ENCODE data around the gene FOXP1. TPM values are rescaled to one million over a fixed set of nuclear protein-coding genes. Genes with fewer than 3 reads are reported as not detected.

Gene FOXP1
- total RNA-seq, 2 experiments from 2014 or later = 116 to 131 TPM

DNA sequence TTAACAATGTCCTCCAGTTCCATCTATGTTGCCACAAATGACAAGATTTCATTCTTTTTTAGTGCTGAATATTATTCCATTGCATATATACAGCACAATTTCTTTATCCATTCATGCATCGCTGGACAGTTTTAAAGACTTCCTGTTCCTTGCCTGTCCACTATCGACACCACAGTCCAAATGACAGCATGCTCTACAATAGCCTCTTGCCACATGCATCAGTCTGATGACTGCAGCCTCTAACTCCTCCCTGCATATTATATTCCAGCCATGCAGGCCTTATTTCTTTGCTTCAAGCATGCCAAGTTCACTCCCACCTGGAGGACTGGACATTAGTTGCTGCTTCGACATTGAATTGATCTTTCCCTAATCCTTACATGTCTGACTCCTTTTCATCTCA is 306.2 kb downstream of the FOXP1 start:
- CTCF ChIA-PET = interaction anchor here (0.6 kb wide), 1 partner anchor 346 kb away, joined by 5 read pairs; no protein-coding TSS in a partner anchor
- DNase-seq = no peak
- POLR2A ChIA-PET = no interaction called here
- Mint-ChIP-seq H3K9me3 (no peaks in the 10 kb centered on the region), H3K4me3 (no peak overlapping the region), H3K4me1 (no peaks in the 10 kb centered on the region), H3K27me3 (no peaks in the 10 kb centered on the region), H3K27ac (no peak overlapping the region), H3K36me3 (ENCODE audit: low read depth) (peaks cover 3% of the 10 kb centered on the region)

DNA sequence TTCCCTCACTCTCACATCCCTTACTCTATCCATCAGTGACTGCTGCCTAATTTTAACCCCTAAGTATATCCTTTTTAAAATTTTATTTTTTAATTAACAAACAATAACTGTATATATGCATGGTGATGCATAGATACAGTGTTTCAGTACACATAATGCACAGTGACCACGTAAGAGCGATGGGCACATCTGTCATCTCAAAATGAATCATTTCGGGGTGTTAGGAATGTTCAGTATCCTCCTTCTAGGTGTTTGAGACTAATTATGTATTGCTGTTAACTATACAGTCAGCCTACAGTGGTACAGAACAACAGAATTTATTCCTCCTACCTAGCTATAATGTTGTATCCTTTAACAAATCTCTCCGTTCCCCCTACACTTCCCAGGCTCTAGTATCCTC is 307.0 kb downstream of the FOXP1 start:
- Mint-ChIP-seq H3K4me1 (no peaks in the 10 kb centered on the region), H3K27ac (no peak overlapping the region)
- POLR2A ChIA-PET = no interaction called here

DNA sequence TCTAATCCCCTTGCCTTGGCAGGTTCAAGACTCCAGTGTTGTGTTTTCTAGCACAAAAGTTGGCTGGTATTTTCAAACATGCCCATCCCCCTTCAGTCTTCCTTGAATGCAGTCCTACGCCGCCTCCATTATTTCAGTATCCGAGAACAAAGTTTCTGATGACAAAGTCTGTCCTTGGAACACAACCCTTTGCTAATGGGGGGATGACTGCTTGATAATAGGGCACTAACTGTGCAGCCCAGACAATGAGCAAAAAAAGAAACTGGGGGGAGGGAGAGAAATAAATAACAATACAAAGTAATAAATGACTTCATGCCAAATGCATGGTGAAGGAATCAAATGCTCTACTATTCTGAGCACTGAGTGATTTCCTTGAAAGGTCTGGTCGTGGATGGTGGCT is 310.1 kb downstream of the FOXP1 start:
- no peaks in the 10 kb centered on the region for H3K9me3 Mint-ChIP-seq
- H3K27me3 Mint-ChIP-seq = no peaks in the 10 kb centered on the region
- H3K36me3 Mint-ChIP-seq (ENCODE audit: low read depth) = peaks cover 6% of the 10 kb centered on the region
- CTCF ChIA-PET = no interaction called here
- peaks cover 17% of the 10 kb centered on the region for H3K4me1 Mint-ChIP-seq
- H3K27ac Mint-ChIP-seq = no peak overlapping the region
- POLR2A ChIA-PET = no interaction called here
- no peak for DNase-seq
- H3K4me3 Mint-ChIP-seq = no peak overlapping the region

More for the DNA sequence above, 307.0 kb downstream of the FOXP1 start:
- no peaks in the 10 kb centered on the region for H3K27me3 Mint-ChIP-seq
- no peak for DNase-seq
- H3K9me3 Mint-ChIP-seq = no peaks in the 10 kb centered on the region
- CTCF ChIA-PET = interaction anchor here (0.9 kb wide), 1 partner anchor 23 kb away, joined by 3 read pairs; no protein-coding TSS in a partner anchor
- H3K36me3 Mint-ChIP-seq (ENCODE audit: low read depth) = peaks cover 6% of the 10 kb centered on the region
- H3K4me3 Mint-ChIP-seq = no peak overlapping the region

DNA sequence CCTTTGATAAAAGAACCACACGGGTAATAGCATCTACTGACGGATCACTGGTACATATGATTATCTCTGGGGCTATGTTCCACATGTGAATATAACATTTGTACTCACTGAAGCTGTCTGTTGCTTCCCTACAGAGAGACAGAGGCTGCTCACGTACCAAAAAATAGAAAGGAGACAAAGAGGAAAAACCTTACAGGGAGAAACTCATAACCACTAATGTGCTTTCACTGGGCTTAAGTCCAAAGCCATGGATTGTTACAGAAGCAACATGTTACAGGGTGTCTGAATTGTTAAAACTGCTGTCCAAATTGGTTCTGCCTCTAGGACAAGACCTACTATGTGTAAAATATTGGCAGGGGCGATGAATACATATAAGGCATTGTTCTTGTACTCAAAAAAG is 311.9 kb downstream of the FOXP1 start:
- H3K27ac Mint-ChIP-seq = no peak overlapping the region
- CTCF ChIA-PET = no interaction called here

DNA sequence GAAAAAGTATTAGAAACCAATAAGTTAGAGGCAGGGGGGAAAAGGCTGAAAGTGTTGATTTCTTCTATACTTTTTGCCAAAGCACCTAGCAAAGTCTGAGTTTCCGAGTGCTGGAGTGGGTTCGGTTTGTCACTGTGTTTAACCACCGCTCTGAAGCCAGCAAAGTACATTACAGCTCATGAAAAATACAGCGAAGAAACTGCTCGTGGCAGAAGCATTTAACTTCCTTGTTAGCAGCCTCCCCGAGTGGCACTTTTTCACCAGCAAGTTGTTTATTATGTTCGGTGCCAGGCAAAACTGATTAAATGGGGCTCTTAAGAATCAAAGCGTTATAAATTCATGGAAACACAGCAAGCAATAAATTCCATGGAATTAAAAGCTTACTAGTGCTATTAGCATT is 313.6 kb downstream of the FOXP1 start:
- Mint-ChIP-seq H3K4me3 (no peak overlapping the region), H3K27ac (no peak overlapping the region), H3K4me1 (peaks cover 32% of the 10 kb centered on the region), H3K27me3 (no peaks in the 10 kb centered on the region), H3K36me3 (ENCODE audit: low read depth) (peaks cover 7% of the 10 kb centered on the region), H3K9me3 (no peaks in the 10 kb centered on the region)
- DNase-seq = no peak
- CTCF ChIA-PET = interaction anchor here (1.5 kb wide), 1 partner anchor 10 kb away, joined by 3 read pairs; no protein-coding TSS in a partner anchor
- POLR2A ChIA-PET = interaction anchor here (1.2 kb wide), 1 partner anchor 197 kb away, joined by 6 read pairs; no protein-coding TSS in a partner anchor

More for the DNA sequence above, 311.9 kb downstream of the FOXP1 start:
- POLR2A ChIA-PET = no interaction called here
- H3K4me1 Mint-ChIP-seq = peaks cover 22% of the 10 kb centered on the region
- H3K27me3 Mint-ChIP-seq = no peaks in the 10 kb centered on the region
- H3K9me3 Mint-ChIP-seq = no peaks in the 10 kb centered on the region
- H3K4me3 Mint-ChIP-seq = no peak overlapping the region
- no peak for DNase-seq
- H3K36me3 Mint-ChIP-seq (ENCODE audit: low read depth) = peaks cover 7% of the 10 kb centered on the region

DNA sequence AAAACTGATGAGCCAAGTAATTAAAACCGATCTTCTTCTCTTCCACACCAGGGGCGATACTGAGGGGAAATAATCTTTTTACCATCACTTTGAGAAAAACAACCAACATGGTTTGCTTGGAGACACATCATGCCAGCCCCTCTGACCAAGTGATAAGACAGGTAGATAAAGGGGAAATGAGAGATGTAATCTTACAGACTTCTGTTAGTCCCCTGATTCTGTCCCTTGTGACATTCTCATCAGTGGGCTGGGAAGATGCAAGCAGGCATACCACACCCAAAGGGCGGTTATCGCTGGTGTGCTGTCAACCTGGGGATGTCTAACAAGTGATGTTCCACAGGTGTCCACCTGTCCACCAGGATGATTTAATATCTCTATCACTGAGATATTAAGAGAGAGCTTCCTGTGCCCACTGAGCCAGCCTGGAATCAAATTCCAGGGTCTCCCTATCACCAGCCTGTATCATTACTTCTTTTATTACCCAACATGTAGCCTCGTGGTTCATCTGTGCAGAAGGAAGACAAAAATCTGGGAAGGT is 315.0 kb downstream of the FOXP1 start:
- DNase-seq = no peak
- H3K4me3 Mint-ChIP-seq = no peak overlapping the region
- no peaks in the 10 kb centered on the region for H3K9me3 Mint-ChIP-seq
- H3K27ac Mint-ChIP-seq = no peak overlapping the region
- POLR2A ChIA-PET = no interaction called here
- H3K36me3 Mint-ChIP-seq (ENCODE audit: low read depth) = peaks cover 7% of the 10 kb centered on the region
- peaks cover 42% of the 10 kb centered on the region for H3K4me1 Mint-ChIP-seq
- H3K27me3 Mint-ChIP-seq = no peaks in the 10 kb centered on the region
- CTCF ChIA-PET = interaction anchor here (1.6 kb wide), 1 partner anchor 11 kb away, joined by 7 read pairs; no protein-coding TSS in a partner anchor

DNA sequence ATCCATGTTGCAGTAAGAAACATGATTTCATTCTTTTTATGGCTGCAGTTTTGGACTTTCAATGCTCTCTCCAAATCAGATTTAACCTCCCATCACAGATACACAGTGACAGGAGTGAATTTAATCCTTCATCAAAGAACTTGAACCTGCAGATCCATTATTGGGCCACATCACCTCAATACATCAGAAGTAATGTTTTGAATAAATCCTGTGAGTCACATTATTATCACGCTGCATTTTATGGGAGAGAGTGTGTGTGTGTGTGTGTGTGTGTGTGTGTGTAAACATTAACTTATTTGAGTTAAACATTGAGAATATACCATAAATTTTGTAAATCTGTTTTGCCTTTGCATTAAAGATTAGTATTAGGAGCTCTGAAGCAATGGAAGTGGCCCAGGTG is 316.7 kb downstream of the FOXP1 start:
- H3K4me1 Mint-ChIP-seq = peaks cover 54% of the 10 kb centered on the region
- H3K27ac Mint-ChIP-seq = no peak overlapping the region
- no peaks in the 10 kb centered on the region for H3K9me3 Mint-ChIP-seq
- POLR2A ChIA-PET = no interaction called here
- peaks cover 5% of the 10 kb centered on the region for H3K36me3 Mint-ChIP-seq (ENCODE audit: low read depth)
- H3K4me3 Mint-ChIP-seq = no peak overlapping the region
- no peak for DNase-seq
- CTCF ChIA-PET = no interaction called here
- no peaks in the 10 kb centered on the region for H3K27me3 Mint-ChIP-seq

DNA sequence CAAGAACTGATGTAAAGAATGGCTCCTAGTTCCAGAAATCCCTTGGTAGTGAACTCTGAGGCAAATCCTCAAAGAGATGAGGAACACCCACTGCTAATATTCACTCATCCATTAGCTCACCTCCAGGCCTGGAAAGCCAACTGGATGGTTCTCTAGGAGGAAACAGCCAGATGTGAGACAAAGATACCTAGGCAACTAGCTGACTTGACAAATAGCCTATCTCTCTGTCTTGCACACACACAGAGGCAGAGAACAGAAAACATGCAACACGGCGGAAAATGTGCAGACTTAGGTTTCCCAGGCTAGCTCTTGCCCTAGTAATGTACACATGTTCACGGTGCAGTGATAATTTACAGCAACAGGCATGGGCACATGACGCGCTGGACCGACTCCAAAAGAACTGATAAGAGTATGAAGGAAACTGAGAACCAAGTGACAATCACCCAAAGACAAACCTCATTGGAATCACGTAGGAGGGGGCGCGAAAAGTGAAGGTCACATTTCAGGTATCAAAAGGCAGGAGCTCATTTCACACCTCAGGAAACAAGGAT is 318.1 kb downstream of the FOXP1 start:
- H3K36me3 Mint-ChIP-seq (ENCODE audit: low read depth) = peaks cover 4% of the 10 kb centered on the region
- peaks cover 55% of the 10 kb centered on the region for H3K4me1 Mint-ChIP-seq
- H3K27ac Mint-ChIP-seq = peak overlapping the region; percentile 27
- ChIA-PET CTCF (interaction anchor here (1.1 to 1.3 kb wide), 3 partner anchors 10 to 17 kb away, joined by 3 to 6 read pairs (median 3); no protein-coding TSS in a partner anchor), POLR2A (interaction anchor here (0.6 kb wide), 1 partner anchor 548 kb away, joined by 3 read pairs; no protein-coding TSS in a partner anchor)
- DNase-seq = no peak
- H3K9me3 Mint-ChIP-seq = no peaks in the 10 kb centered on the region
- no peak overlapping the region for H3K4me3 Mint-ChIP-seq
- no peaks in the 10 kb centered on the region for H3K27me3 Mint-ChIP-seq

DNA sequence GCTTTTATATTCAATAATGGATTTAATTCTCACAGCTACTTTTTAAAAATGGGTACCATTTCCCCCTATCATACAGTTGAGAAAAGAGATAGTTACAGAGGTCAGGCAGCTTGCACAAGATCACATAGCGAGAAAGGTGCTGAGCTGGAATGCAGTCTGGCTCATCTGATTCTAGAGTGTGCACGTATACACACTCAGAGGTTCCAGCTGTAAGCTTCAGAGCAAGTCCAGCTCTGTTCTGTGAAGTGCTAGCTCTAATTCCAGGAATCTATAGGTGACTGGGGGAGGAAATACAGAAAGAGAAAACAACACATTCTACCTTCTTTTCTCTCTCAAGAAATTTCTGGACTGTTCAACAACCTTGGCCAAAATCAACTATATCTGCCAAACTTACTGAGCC is 318.7 kb downstream of the FOXP1 start:
- no peak for DNase-seq
- H3K36me3 Mint-ChIP-seq (ENCODE audit: low read depth) = peaks cover 4% of the 10 kb centered on the region
- no peak overlapping the region for H3K4me3 Mint-ChIP-seq
- peaks cover 49% of the 10 kb centered on the region for H3K4me1 Mint-ChIP-seq
- H3K9me3 Mint-ChIP-seq = no peaks in the 10 kb centered on the region
- ChIA-PET CTCF (interaction anchor here (1.1 to 1.3 kb wide), 3 partner anchors 9 to 18 kb away, joined by 3 to 6 read pairs (median 3); no protein-coding TSS in a partner anchor), POLR2A (no interaction called here)
- peak overlapping the region; percentile 33 for H3K27ac Mint-ChIP-seq
- H3K27me3 Mint-ChIP-seq = no peaks in the 10 kb centered on the region

DNA sequence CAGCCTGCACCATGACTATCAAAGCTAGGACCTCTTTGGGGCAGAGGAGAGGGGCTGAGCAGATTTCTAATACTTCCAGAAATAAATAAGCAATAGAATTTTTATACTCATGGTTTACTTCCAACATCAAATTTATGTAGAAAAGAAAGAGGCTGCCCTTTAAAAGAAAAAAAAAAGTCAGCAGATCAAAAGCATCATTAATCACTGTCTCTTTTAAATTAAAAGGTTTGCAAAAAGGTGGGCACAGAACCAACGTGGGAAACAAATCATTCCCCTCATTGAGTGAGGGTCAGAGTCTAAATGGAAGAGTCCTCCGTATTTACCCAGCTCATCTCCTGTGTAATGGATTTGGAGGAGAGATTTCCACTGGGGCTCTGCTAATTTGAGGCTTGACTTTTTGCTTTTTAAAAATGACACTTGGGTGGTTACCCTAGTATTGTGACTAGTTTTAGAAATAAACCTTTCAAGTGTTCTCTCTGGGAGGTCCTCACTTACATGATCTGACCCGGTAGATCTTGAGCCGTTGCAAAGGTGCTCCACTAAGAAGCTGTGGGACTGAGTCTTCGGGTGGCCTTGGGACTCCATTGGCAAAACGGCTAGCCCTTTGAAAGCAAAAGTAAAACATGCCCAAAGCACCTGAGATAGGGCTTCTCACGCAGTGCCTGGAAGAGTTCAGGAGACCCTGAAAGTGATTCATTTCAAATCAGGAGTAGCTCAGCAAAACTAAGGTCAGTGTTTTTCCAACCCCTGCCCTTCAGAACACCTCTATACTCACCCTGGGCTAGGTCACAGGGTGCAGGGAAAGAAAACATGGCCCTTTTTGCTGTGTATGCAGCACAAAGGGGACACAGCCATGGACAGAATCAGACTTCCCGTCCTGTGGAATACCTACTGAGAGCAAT is 320.9 kb downstream of the FOXP1 start:
- no peak overlapping the region for H3K4me3 Mint-ChIP-seq

DNA sequence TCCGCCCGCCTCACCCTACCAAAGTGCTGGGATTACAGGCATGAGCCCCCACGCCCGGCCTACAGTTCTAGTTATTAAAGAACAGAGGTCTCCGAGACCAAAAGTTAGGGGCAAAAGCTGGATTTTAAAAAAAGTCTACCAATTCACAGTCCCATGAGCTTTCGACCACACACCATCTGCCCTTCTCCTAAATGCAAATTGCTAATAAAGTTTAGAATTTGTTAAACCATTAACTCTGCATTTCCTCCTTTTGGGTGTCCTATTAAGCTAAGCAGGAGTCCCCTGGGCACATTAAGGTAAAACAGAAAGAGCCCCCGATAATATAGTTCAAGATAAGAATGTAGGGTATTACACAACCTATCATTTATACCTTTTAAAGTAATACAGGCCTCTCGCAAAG is 322.7 kb downstream of the FOXP1 start:
- H3K9me3 Mint-ChIP-seq = no peaks in the 10 kb centered on the region
- no peak overlapping the region for H3K4me3 Mint-ChIP-seq
- H3K4me1 Mint-ChIP-seq = peaks cover 45% of the 10 kb centered on the region
- ChIA-PET POLR2A (no interaction called here), CTCF (interaction anchor here (0.6 kb wide), 1 partner anchor 57 kb away, joined by 5 read pairs; no protein-coding TSS in a partner anchor)
- DNase-seq = no peak
- H3K27me3 Mint-ChIP-seq = no peaks in the 10 kb centered on the region
- H3K36me3 Mint-ChIP-seq (ENCODE audit: low read depth) = peaks cover 2% of the 10 kb centered on the region
- no peak overlapping the region for H3K27ac Mint-ChIP-seq

More for the DNA sequence above, 320.9 kb downstream of the FOXP1 start:
- Mint-ChIP-seq H3K36me3 (ENCODE audit: low read depth) (peaks cover 4% of the 10 kb centered on the region), H3K9me3 (no peaks in the 10 kb centered on the region), H3K4me1 (peaks cover 49% of the 10 kb centered on the region), H3K27ac (no peak overlapping the region), H3K27me3 (no peaks in the 10 kb centered on the region)
- DNase-seq = no peak
- ChIA-PET POLR2A (no interaction called here), CTCF (interaction anchor here (1.4 kb wide), 1 partner anchor 14 kb away, joined by 3 read pairs; no protein-coding TSS in a partner anchor)

DNA sequence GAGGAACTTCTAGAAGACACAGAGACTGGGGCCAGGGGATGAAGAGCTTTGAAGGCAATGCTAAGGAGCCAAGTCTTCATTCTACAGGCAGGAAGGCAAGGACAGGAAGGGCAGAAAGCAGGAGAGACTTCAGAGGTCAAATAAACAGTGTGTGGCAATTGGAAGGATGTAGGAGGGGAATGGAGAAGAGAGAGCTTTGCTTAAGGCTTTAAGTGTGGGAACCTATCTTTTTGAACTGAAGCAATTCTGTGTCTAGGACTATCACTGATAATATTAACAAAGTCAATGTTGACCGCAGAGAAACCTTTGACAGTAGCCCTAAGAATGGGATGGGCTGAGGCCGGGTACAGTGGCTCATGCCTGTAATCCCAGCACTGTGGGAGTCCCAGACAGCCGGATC is 325.0 kb downstream of the FOXP1 start:
- POLR2A ChIA-PET = no interaction called here
- CTCF ChIA-PET = interaction anchor here (2.3 kb wide), 1 partner anchor 10 kb away, joined by 7 read pairs; no protein-coding TSS in a partner anchor
- H3K4me1 Mint-ChIP-seq = peaks cover 26% of the 10 kb centered on the region

DNA sequence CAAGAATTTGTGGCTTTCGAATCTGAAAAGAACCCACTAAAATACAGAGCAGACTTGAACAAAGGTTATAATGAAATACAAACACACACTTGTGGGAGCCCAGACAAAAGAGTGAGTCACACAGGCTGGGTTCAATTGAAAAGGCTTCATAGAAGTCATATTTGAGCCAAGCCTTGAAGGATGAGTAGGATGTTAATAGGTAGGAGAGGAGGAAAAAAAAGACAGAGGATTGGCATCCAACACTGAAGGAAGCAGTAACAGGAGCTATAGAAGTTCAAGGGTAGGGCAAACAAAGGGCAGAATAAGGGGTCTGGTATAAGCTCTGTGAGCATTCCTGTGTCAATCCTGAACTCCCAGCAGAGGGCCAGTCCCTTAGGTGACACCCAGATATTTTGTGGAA is 325.4 kb downstream of the FOXP1 start:
- POLR2A ChIA-PET = no interaction called here

More for the DNA sequence above, 325.0 kb downstream of the FOXP1 start:
- Mint-ChIP-seq H3K36me3 (ENCODE audit: low read depth) (peaks cover 2% of the 10 kb centered on the region), H3K9me3 (no peaks in the 10 kb centered on the region), H3K4me3 (no peak overlapping the region), H3K27me3 (no peaks in the 10 kb centered on the region), H3K27ac (peak overlapping the region; percentile 20)
- no peak for DNase-seq

More for the DNA sequence above, 325.4 kb downstream of the FOXP1 start:
- no peak for DNase-seq
- H3K27ac Mint-ChIP-seq = peak overlapping the region; percentile 20
- H3K4me3 Mint-ChIP-seq = no peak overlapping the region
- H3K36me3 Mint-ChIP-seq (ENCODE audit: low read depth) = no peaks in the 10 kb centered on the region
- H3K4me1 Mint-ChIP-seq = peaks cover 23% of the 10 kb centered on the region
- no peaks in the 10 kb centered on the region for H3K9me3 Mint-ChIP-seq
- H3K27me3 Mint-ChIP-seq = no peaks in the 10 kb centered on the region
- CTCF ChIA-PET = interaction anchor here (2.3 kb wide), 1 partner anchor 10 kb away, joined by 7 read pairs; no protein-coding TSS in a partner anchor

Data from activated CD4-positive, alpha-beta T cell treated with anti-CD3 and anti-CD28 coated beads, Interleukin-2, amount 10 ng/mL, durations not matched to agents 7 days and 5 days (primary cell).